Stimulated activated CD8-positive, alpha-beta memory T cell treated with anti-CD3 and anti-CD28 coated beads, Interleukin-4, amount 100 ng/mL, for 4 hours (primary cell): ENCODE measurements around the gene KCTD6.

Experiments
- DNase-seq, 2 donors: peaks; one replicate each; pipeline ENCODE4 v3.0.0-alpha.2; 2020; ENCODE audit warnings: low read depth in 2 of 2, low spot score in 1 of 2

KCTD6 gene

DNA sequence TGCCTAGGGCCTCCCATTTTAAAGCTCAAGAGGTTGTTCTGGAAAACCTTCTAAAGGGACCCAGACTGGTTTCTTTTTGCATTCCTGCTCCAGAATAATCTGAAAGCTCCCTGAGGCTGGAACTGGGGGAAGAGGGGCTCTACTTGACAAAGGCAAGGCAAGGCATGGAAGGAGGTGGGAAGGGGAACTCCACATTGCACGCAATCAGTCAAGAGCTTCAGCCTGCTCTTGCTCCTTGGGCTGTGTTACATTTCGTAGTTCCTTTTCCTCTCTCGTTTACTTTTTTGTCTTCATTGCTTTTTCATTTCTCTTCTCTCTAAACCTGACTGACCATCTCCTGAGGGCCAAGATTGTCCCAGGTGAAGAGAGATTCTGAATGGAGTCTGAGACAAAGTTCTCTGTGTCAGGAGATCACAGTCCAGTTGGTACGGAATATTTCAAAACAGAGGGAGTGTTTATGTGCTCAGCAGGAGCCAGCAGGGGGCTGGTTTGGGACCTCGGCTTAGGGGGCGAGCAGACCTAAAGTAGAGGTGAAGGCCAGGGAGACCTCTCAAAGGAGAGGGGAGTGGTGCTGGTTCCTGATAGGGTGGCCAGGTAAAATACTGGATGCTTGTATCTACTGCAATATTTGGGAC lies 6.0 kb upstream of the KCTD6 start:
- no peak for DNase-seq

DNA sequence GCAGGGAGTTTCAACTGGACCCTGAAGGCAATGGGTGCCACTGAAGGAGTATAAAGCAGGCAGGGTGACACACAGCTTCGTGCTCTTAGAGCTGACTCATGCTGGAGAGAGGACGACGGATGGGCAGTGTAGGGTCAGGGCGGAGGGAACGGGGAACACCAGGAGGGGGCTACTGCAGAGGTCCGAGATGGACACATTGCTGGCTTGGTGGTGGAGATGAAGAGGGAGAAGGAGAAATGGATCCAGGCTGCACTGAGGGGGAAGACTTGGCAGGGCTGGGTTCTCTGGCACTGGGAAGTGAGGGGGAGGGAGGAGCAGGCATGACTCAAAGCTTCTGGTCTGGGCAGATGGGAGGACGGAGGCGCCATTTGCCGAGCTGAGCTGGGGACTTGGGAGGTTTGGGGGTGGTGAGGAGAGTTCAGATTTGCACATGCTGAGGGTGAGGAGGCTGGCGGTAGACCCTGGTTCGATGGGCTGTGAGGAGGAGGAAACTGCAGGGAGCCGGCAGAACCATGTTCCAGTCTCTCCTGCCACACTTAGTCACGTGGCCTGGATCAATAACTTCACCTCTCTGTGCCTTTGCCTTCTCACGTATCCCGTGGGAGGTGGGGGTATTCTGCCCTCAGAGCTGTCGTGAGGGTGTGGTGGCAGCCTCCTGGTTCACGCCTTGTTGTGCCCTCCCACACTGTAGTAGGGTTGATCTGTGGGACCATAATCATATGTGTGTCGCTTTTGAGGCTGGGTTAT lies 4.6 kb upstream of the KCTD6 start:
- no peak for DNase-seq

DNA sequence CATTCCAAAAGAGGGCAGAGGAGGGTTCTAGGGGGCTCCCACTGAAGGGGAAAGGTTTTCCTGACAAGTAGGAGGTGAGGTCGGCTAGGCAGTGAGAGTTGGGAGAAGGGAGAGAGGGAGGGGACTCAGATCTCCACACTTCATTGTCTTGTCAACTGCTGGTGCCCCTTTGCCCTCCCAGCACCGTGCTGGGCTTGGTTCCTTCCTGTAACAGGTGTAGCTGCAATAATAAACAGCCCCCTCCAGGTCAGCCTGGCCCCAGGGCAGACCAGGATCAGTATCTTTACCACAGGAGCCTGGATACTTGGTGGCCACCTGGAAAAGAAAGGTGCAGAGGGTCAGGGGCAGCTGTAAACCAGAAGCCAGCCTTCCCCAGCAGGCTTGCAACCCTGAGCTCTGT lies 2.9 kb upstream of the KCTD6 start:
- no peak for DNase-seq

DNA sequence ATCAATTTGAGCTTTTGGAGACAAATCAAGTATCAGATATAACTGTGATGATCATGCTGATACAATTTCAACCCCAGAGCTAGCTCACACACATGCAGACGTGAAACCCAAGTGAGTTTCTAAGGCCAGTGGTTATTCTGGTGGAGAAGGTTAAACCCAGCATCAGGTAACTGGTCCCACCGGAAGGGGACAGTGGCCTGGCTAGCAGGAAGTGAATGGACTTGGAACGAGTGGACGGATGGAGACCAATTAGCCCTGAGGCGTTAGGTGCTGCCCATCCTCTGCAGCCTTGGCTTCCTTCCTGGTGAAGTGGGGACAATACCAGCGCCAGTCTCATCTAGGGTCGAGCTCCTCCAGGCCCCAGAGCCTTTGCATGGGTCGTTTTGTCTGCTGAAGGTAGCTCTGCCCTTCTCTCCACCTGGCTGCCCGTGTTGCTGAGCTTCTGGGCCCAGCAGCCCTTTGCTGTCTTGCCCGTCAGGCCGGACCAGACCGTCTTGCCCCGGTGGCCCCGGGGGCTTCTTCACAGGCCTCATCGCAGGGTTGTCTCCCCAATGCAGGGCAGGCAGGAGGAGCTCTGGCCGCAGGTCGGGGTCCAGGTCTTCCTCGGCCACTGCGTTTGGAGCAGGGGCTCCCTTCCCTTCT lies 915 bp upstream of the KCTD6 start:
- DNase-seq, result no peak

DNA sequence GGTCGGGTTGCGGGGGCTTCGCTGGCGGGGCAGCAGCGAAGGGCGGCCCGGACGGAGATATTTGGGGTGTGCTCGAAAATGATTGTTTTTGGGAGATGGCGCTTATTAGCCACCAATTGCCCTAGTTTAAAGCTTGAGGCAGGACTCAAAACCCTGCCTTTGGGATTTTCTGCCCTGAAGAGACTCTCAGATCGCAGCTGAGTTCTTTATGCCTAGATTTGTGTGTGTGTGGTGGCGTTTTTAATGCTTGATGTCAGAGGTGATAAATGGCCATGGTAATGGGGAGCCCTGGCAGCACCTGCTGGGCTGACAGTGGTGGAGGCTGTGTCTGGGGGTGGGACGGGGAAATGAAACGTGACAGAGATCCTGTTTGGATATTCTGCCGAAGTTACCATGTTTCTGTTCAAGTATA lies 604 bp downstream of the KCTD6 start:
- DNase-seq, result no peak

DNA sequence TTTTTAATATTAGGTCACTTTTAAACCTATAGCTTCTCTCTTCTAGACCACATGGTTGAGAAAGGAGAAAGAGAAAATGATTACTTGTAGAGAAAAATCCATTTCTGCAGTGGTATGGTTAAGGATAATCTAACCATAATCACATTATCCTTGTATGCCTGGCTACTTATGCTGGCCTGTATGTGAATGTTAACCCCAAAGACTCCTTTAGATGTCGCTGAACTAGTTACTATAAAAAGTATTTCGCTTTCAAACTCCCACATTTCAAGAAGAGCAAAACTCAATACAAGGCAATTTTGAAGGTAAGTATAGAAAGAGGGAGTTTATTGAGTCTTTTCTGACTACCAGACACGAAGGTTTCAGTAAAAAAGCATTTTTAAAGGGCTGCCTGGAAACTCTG lies 2.2 kb downstream of the KCTD6 start:
- no peak for DNase-seq

DNA sequence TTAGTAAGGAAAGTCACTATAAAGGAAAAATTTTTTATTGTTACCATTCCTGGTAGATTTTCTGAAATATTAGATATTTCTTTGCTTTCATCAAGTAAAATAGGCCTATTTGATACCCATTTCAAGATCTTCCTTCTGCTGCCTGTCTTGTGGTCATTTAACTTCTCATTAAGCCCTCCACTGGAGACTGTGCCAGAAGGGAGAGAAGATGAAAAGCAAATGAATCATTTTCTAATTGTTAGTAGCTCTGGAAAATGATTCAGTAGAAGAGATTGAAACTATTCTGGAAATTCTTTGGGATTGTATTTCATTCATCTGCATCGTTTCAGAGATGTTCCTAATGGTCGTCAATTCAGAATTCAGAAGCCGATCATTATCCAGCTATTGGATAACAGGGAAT lies 3.2 kb downstream of the KCTD6 start:
- no peak for DNase-seq

DNA sequence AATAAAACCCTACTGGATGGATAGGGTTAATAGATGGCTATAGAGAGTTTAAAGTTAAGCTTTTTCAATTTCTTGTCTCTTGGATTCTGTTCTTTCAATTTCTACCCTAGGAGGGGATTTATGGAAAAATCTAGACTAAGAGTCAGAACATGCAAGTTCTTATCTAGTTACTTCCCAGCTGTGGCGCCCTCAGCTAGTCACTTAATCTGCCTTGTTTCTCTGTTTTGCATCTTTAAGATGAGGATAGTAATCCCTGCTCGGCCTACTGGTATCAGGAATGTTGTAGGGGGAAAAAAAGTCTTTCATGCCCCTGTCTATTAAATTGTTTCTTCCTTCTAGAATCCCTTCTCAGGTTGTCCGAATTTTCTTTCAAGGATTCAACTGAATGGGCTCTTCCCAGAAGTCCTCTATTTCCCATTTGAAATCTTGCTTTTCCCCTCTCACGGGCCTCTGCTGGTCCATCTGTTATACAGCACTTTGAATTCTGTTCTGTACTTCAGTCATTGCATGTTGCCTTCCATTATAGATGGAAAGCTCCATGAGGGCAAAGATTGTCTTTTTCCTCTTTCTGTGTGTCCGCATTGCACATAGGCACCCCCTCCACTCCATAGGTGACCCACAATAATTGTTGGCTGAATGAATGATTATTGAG lies 4.4 kb downstream of the KCTD6 start:
- DNase-seq, result no peak

DNA sequence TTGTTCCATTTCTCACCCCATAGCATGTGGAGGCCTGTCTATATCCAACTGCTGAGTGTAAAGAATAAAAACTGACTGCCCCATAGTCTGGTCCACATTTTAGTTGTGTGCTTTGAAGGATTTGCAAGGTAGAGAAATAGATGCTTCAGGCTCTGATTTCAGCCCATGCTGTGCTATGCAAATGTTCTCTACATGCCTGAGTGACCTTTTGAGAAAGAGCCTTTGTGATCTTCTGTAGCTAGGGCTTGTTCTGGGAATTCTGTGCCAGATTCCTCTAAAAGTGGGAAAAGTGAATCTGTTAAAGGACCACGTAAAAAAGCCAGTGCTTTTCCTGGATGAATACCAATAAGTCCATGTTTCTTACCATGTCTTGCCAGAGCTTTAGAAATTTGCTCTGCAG lies 5.2 kb downstream of the KCTD6 start:
- no peak for DNase-seq

DNA sequence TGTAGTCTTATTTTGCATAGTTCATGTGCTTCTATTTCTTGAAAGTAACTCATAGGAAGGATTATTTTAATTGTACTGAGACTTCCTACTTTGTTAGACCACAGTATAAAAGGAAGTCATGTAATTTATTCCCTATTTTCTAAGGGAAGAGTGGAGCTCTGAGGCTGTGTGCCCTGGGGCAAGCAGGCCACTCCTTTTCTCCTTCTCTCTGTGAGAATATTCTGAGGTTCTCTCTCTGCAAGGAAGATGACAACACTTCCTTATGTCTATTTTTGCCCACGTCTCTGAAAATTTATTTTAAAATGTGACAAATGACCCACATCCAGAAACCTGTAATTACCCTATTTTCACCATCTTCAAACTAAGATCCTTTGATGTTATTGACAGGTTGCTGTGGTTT lies 11.0 kb downstream of the KCTD6 start:
- DNase-seq, result no peak

DNA sequence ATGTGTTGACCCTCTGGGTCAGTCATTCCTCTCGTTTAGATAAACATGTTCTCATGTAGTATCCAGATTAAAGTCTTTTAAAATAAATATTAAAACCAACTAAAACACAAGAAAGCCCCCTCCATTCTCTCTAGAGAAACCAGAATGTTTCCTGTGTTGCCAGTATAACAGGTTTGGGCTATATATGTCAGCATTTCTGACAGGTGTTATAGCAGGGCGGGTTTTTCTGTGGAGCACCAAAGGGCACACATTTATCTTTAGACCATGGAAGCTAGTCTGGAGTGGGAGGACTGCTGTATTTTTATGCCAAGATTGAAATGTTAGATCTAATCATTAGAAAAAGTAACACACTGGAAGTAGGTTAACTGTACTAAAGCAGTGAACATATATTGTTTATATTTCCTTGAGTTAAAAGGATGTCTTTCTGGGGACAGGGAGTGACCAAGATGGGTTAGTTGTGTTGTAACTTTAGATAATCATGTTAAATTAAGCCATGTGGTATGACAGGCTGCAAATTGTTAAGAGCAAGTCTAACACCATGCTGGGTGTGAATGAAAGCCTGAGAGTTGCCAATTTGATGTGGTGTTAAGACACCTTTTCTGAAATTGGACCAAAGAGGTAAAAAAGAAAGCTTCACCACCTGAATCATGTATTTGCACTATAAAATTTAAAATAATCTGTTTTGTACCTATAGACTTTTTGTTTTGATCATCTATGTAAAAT lies 15.6 kb downstream of the KCTD6 start:
- no peak for DNase-seq

DNA sequence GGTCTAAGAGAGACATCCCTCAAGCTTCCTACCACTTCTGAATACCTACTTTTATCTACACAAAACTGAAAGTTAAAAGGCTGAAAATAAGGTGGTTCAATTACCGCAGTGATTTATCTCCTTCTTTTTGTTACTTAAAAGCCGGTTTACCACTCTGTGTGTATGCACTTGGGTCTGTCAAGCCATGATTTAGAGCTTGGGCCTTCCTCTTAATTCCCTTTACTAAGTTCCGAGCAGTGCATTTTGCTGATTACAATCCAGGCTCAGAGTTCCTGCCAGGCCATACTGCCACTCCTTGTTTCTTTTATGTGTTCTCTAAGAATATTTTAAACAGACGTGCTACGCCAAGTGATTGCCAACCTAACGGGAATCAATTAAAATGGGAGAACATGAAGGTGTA lies 16.5 kb downstream of the KCTD6 start:
- DNase-seq, result no peak

DNA sequence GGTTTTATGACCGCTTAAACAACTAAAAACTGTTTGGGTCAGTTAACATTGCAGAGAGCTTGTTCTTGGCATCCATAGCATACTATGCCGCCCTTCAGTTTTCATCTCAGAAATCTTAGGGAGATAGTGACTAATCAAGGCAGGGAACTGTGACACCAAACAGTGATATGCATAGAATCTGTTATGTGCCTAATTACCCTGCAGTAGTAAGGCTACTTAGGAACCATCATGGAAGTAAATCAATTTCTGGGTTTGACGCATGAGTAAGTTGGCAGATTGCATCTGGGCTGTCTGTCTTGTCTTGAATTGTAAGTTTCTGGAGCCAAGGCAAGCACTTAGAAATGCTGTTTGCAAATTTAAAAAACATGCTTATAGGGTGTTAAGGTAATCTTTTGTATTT lies 22.5 kb downstream of the KCTD6 start:
- DNase-seq, result no peak

DNA sequence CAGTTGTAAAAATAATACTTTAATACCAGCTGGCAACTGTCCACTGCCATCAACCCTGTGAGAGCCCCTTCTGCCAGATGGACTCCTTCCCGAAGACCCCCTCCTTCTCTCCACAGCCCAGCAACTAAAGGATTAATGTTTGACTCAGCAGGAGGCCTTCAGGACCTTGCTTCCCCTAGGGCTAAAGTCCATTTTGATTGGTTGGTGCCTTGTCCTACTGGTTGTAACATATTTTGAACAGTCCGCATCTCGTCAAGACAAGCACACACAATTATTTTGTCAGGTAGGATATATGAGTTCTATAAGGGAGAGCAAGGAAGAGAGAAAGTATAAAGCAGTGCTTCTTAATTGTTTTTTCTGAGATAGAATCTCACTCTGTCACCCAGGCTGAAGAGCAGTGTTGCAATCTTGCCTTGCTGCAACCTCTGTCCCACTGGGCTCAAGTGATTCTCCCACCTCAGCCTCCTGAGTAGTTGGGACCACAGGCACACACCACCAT lies 26.4 kb downstream of the KCTD6 start:
- no peak for DNase-seq

DNA sequence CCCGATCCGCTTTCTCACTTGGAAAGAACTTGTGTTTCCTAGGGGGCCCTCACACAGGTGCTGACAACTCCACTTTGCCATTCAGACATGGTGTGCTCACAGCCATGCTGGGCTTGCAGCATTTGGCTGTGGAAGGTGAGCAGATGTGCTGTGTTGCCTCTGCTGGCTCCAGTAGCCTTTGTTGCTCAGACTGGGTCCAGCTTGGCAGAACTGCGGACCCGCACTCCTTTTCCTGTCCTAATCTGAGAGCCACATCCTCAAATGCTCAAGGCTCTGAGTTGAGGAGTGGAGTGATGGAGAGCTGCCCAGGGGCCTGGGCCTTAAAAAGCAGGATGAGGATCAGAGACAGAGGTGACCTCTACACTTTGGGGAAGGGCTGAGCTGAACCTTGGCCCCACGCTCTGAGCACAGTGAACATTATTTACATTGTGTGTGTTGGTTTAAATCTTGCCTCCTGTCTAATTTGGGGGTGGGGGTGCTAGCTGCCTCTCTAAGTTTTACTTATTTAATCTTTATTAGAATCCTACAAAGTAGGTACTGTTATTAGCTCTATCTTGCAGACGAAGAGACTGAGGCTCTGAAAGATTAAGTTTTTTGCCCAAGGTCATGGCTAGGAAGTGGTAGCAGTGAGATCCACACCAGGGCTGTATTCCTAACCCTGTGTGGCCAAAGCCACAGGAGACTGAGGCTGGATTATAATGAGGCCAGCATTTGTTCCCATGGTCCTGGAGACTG lies 27.9 kb downstream of the KCTD6 start:
- DNase-seq, result no peak

DNA sequence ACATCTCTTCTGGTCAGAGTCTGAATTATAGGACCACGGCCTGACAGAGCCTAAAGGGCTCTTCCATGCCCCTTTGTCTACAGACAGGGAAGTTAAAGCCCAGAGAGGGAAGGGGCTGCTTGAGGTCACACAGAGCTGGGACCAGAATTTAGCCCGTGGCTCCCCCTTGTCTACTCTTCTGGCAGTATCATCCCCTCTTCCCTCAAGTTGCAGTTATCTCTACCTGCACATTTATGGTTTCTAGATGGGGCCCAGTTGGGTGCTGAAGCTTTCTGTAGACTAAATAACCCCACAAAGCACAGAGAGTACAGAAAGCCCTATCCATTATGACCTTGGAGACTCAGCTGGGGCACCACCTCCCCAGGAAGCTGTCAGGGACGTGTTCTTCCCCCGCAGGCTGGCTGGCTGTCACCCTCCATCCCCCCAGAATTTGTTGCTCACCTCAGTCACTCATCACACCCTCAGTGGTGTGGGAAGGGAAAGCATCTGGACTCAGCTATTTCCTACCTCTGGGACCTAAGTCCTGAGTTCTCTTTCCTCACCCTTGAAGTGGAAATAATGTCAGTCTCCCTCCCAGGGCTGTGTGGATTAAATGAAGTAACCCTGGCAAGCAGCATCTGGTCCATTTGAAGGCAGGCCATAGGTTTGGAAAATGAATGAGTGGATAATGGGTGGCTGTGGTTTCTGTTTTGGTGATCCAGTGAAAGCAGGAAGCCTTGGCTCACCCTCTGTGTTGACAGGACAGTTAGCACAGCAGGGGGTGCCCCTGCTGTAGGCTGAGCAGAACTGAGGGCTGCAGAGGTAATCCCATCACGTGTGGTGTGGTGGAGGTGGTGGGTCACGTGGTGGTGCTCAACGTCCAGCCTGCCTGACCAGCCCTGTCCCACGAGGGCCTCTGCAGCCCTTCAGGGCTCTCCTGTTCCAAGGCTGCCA lies 28.8 kb downstream of the KCTD6 start:
- no peak for DNase-seq

DNA sequence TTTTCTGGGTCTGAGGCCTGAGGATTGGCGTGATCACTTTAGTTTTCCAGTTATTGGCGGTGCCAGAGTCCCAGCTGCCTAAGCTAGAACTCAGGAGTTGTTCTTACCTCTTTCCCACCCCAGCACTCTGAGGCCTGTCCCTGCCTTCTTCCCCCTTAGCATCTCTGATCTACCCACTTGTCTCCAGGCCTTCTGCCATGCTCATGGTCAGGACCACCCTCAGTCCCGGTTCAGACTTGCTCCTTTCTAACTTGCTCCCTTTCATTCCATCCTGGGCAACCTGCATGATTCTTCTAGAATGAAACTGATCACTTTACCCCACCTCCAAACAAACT lies 29.4 kb downstream of the KCTD6 start:
- DNase-seq, result no peak

DNA sequence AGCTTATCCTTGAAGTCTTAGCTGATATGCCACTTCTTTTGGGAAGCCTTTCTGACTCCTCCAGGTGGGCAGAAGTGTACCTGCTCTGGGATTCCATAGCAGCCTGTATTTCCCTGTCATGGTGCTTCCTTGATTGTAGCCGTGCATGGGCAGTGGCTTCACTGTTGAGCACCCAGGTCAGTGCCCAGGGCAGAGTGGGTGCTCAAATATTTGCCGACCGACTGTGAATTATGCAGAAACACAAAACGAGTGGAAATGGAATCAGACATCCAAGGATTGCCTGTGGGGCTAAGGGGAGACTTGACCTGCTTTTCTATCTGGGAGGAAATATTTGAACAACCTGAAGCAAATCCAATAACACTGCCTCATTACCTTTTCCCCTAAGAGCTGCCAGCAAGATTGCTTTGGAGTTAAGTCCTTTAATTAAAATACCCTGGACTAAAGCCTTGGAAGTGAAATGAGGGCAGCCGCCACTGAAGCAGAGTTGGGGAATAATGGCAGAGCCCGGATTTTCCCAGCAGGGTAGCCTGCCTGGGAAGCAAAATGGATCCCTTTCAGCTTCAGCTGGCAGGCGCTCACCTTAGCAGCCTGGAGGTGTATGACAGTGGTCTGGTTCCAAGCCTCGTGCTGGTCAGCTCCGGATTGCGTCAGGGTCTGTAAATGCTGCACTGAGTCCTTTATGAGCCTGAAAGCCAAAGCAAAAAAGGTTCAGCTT lies 30.2 kb downstream of the KCTD6 start:
- no peak for DNase-seq
